ENCODE data around the gene MARS2. TPM values are rescaled to one million over a fixed set of nuclear protein-coding genes. Genes with fewer than 3 reads are reported as not detected.
"Not testable (repeated sequence)": the region's sequence is repeated elsewhere in the genome, so short reads cannot be mapped to it uniquely, and the experiment has no call there.

The MARS2 gene
- polyA plus RNA-seq, 1 donor (not counting 4 experiments of a cell fraction or from before 2014, with no cell fraction given): 9.2 TPM

- DNase-seq (ENCODE audit: low read depth, low spot score) (no peak), FAIRE-seq (no peak)
- H3K9me3 ChIP-seq (ENCODE audit: control insufficient read depth, low read depth, low read length): no peaks in the 10 kb centered on the region
- no peak overlapping the region for H3K9ac ChIP-seq (ENCODE audit: control insufficient read depth, extremely low read depth, insufficient read depth, low read length)
- dilution Hi-C loops (cut with MboI; ENCODE audit: extremely low pct_ligation_motif_present, low sequenced_read_pairs): no loop called here
- H3K79me2 ChIP-seq (ENCODE audit: control insufficient read depth, insufficient read depth, low read length): no peaks in the 10 kb centered on the region
- no peak for TF ChIP-seq EZH2 (IDR thresholded peaks at IDR 0.05; ENCODE audit: low read length)
- TF ChIP-seq, protein P1, sequence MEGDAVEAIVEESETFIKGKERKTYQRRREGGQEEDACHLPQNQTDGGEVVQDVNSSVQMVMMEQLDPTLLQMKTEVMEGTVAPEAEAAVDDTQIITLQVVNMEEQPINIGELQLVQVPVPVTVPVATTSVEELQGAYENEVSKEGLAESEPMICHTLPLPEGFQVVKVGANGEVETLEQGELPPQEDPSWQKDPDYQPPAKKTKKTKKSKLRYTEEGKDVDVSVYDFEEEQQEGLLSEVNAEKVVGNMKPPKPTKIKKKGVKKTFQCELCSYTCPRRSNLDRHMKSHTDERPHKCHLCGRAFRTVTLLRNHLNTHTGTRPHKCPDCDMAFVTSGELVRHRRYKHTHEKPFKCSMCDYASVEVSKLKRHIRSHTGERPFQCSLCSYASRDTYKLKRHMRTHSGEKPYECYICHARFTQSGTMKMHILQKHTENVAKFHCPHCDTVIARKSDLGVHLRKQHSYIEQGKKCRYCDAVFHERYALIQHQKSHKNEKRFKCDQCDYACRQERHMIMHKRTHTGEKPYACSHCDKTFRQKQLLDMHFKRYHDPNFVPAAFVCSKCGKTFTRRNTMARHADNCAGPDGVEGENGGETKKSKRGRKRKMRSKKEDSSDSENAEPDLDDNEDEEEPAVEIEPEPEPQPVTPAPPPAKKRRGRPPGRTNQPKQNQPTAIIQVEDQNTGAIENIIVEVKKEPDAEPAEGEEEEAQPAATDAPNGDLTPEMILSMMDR (optimal IDR thresholded peaks at IDR 0.05 in 1 of 3, IDR thresholded peaks at IDR 0.05 in 1 of 3, conservative IDR thresholded peaks at IDR 0.05 in 1 of 3; ENCODE audit: extremely low read depth in 1 of 3, insufficient read depth in 2 of 3, low read length in 3 of 3): no peak
- H2AFZ ChIP-seq (ENCODE audit: control insufficient read depth, low read length): no peak overlapping the region
- H3K27me3 ChIP-seq (ENCODE audit: control insufficient read depth, extremely low read depth, insufficient read depth, low read length): peaks cover 5% of the 10 kb centered on the region
- H3K4me2 ChIP-seq (ENCODE audit: control insufficient read depth, extremely low read depth, insufficient read depth, low read depth, low read length): no peak overlapping the region
- no peaks in the 10 kb centered on the region for H3K4me1 ChIP-seq (ENCODE audit: control insufficient read depth, extremely low read depth, insufficient read depth, low read length)
- H3K9me1 ChIP-seq (ENCODE audit: control insufficient read depth, extremely low read depth, insufficient read depth, low read length): no peaks in the 10 kb centered on the region
- no peaks in the 10 kb centered on the region for H4K20me1 ChIP-seq (ENCODE audit: control insufficient read depth, extremely low read depth, insufficient read depth, low read length)
- no peaks in the 10 kb centered on the region for H3K36me3 ChIP-seq (ENCODE audit: control insufficient read depth in 2 of 2, extremely low read depth in 1 of 2, insufficient read depth in 2 of 2, low read length in 2 of 2)
- H3K4me3 ChIP-seq (ENCODE audit: control insufficient read depth in 2 of 3, extremely low read depth in 1 of 3, insufficient read depth in 2 of 3, low read depth in 1 of 3, low read length in 3 of 3): no peak overlapping the region
- no peak overlapping the region for H3K27ac ChIP-seq (ENCODE audit: control insufficient read depth, insufficient read depth, low read length)
Measured at GRCh38 chr2:197677483-197677882, 27.7 kb upstream of the MARS2 start.

DNA sequence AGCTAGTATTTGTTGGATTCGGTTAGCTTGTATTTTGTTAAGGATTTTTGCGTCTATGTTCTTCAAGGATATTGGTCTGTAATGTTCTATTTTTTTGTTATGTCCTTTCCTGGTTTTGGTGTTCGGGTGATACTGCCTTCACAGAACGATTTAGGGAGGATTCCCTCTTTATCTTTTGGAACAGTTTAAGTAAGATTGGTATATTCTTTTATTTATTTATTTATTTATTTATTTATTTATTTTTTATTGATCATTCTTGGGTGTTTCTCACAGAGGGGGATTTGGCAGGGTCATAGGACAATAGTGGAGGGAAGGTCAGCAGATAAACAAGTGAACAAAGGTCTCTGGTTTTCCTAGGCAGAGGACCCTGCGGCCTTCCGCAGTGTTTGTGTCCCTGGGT is 10.0 kb upstream of the MARS2 start:
- H3K4me1 ChIP-seq (ENCODE audit: control insufficient read depth, extremely low read depth, insufficient read depth, low read length); DNase-seq (ENCODE audit: low read depth, low spot score); H3K9me3 ChIP-seq (ENCODE audit: control insufficient read depth, low read depth, low read length); H3K4me3 ChIP-seq (ENCODE audit: control insufficient read depth in 2 of 3, extremely low read depth in 1 of 3, insufficient read depth in 2 of 3, low read depth in 1 of 3, low read length in 3 of 3); H3K4me2 ChIP-seq (ENCODE audit: control insufficient read depth, extremely low read depth, insufficient read depth, low read depth, low read length); H3K9me1 ChIP-seq (ENCODE audit: control insufficient read depth, extremely low read depth, insufficient read depth, low read length); H3K36me3 ChIP-seq (ENCODE audit: control insufficient read depth in 2 of 2, extremely low read depth in 1 of 2, insufficient read depth in 2 of 2, low read length in 2 of 2); H3K79me2 ChIP-seq (ENCODE audit: control insufficient read depth, insufficient read depth, low read length); H3K27ac ChIP-seq (ENCODE audit: control insufficient read depth, insufficient read depth, low read length); H4K20me1 ChIP-seq (ENCODE audit: control insufficient read depth, extremely low read depth, insufficient read depth, low read length); FAIRE-seq; H3K27me3 ChIP-seq (ENCODE audit: control insufficient read depth, extremely low read depth, insufficient read depth, low read length); dilution Hi-C loops (cut with MboI; ENCODE audit: extremely low pct_ligation_motif_present, low sequenced_read_pairs); H3K9ac ChIP-seq (ENCODE audit: control insufficient read depth, extremely low read depth, insufficient read depth, low read length); H2AFZ ChIP-seq (ENCODE audit: control insufficient read depth, low read length): not testable (repeated sequence)

- H3K9me3 ChIP-seq (ENCODE audit: control insufficient read depth, low read depth, low read length); DNase-seq (ENCODE audit: low read depth, low spot score); H4K20me1 ChIP-seq (ENCODE audit: control insufficient read depth, extremely low read depth, insufficient read depth, low read length); H3K79me2 ChIP-seq (ENCODE audit: control insufficient read depth, insufficient read depth, low read length); H2AFZ ChIP-seq (ENCODE audit: control insufficient read depth, low read length); FAIRE-seq; H3K27me3 ChIP-seq (ENCODE audit: control insufficient read depth, extremely low read depth, insufficient read depth, low read length); H3K9me1 ChIP-seq (ENCODE audit: control insufficient read depth, extremely low read depth, insufficient read depth, low read length); H3K27ac ChIP-seq (ENCODE audit: control insufficient read depth, insufficient read depth, low read length); dilution Hi-C loops (cut with MboI; ENCODE audit: extremely low pct_ligation_motif_present, low sequenced_read_pairs); H3K4me3 ChIP-seq (ENCODE audit: control insufficient read depth in 2 of 3, extremely low read depth in 1 of 3, insufficient read depth in 2 of 3, low read depth in 1 of 3, low read length in 3 of 3); H3K4me1 ChIP-seq (ENCODE audit: control insufficient read depth, extremely low read depth, insufficient read depth, low read length); H3K36me3 ChIP-seq (ENCODE audit: control insufficient read depth in 2 of 2, extremely low read depth in 1 of 2, insufficient read depth in 2 of 2, low read length in 2 of 2); H3K9ac ChIP-seq (ENCODE audit: control insufficient read depth, extremely low read depth, insufficient read depth, low read length); H3K4me2 ChIP-seq (ENCODE audit: control insufficient read depth, extremely low read depth, insufficient read depth, low read depth, low read length): not testable (repeated sequence)
Measured at GRCh38 chr2:197695971-197696370, 9.2 kb upstream of the MARS2 start.

DNA sequence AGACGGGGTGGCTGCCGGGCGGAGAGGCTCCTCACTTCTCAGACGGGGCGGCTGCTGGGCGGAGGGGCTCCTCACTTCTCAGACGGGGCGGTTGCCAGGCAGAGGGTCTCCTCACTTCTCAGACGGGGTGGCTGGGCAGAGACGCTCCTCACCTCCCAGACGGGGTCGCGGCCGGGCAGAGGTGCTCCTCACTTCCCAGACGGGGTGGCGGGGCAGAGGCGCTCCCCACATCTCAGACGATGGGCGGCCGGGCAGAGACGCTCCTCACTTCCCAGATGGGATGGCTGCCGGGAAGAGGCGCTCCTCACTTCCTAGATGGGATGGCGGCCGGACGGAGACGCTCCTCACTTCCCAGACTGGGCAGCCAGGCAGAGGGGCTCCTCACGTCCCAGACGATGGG is 8.6 kb upstream of the MARS2 start:
- H3K79me2 ChIP-seq (ENCODE audit: control insufficient read depth, insufficient read depth, low read length); H3K36me3 ChIP-seq (ENCODE audit: control insufficient read depth in 2 of 2, extremely low read depth in 1 of 2, insufficient read depth in 2 of 2, low read length in 2 of 2); H3K27me3 ChIP-seq (ENCODE audit: control insufficient read depth, extremely low read depth, insufficient read depth, low read length); H3K9me1 ChIP-seq (ENCODE audit: control insufficient read depth, extremely low read depth, insufficient read depth, low read length); H3K4me2 ChIP-seq (ENCODE audit: control insufficient read depth, extremely low read depth, insufficient read depth, low read depth, low read length); DNase-seq (ENCODE audit: low read depth, low spot score); H3K9me3 ChIP-seq (ENCODE audit: control insufficient read depth, low read depth, low read length); H3K4me1 ChIP-seq (ENCODE audit: control insufficient read depth, extremely low read depth, insufficient read depth, low read length); H3K27ac ChIP-seq (ENCODE audit: control insufficient read depth, insufficient read depth, low read length); H4K20me1 ChIP-seq (ENCODE audit: control insufficient read depth, extremely low read depth, insufficient read depth, low read length); H3K4me3 ChIP-seq (ENCODE audit: control insufficient read depth in 2 of 3, extremely low read depth in 1 of 3, insufficient read depth in 2 of 3, low read depth in 1 of 3, low read length in 3 of 3); dilution Hi-C loops (cut with MboI; ENCODE audit: extremely low pct_ligation_motif_present, low sequenced_read_pairs); H3K9ac ChIP-seq (ENCODE audit: control insufficient read depth, extremely low read depth, insufficient read depth, low read length); H2AFZ ChIP-seq (ENCODE audit: control insufficient read depth, low read length); FAIRE-seq: not testable (repeated sequence)
